HG02885 (cell line): ENCODE data around the gene PRDM7.

ENCODE experiments used
- ATAC-seq: cut with Tn5 transposase; IDR thresholded peaks from one replicate; pipeline ENCODE4 v1.9.1; 2021; ENCODE audit warnings: mild to moderate bottlenecking; ENCODE audit not compliant: unreplicated experiment, poor library complexity

PRDM7 gene

GRCh38 chr16:90041896-90042473, 35.1 kb downstream of the PRDM7 start:
- no peak for ATAC-seq

GRCh38 chr16:90040152-90041023, 36.7 kb downstream of the PRDM7 start:
- no peak for ATAC-seq

- ATAC-seq: no peak
Measured at GRCh38 chr16:90037276-90037675, 39.9 kb downstream of the PRDM7 start.

- no peak for ATAC-seq
Measured at GRCh38 chr16:90035902-90036301, 41.2 kb downstream of the PRDM7 start.

GRCh38 chr16:90034504-90034903, 42.6 kb downstream of the PRDM7 start:
- no peak for ATAC-seq

- ATAC-seq: no peak
Measured at GRCh38 chr16:90033387-90033786, 43.7 kb downstream of the PRDM7 start.

- no peak for ATAC-seq
Measured at GRCh38 chr16:90032674-90033331, 44.3 kb downstream of the PRDM7 start.

GRCh38 chr16:90031931-90032673, 45.0 kb downstream of the PRDM7 start:
- no peak for ATAC-seq

- no peak for ATAC-seq
Measured at GRCh38 chr16:90031186-90031930, 45.8 kb downstream of the PRDM7 start.

GRCh38 chr16:90028985-90029384, 48.1 kb downstream of the PRDM7 start:
- no peak for ATAC-seq

GRCh38 chr16:90027611-90028010, 49.5 kb downstream of the PRDM7 start:
- ATAC-seq: no peak

GRCh38 chr16:90026135-90026534, 51.0 kb downstream of the PRDM7 start:
- ATAC-seq: no peak

GRCh38 chr16:90023078-90023447, 54.1 kb downstream of the PRDM7 start:
- no peak for ATAC-seq

GRCh38 chr16:90022209-90023077, 54.7 kb downstream of the PRDM7 start:
- no peak for ATAC-seq

- ATAC-seq: no peak
Measured at GRCh38 chr16:90020838-90021382, 56.2 kb downstream of the PRDM7 start.

GRCh38 chr16:90020260-90020837, 56.8 kb downstream of the PRDM7 start:
- ATAC-seq: no peak

- no peak for ATAC-seq
Measured at GRCh38 chr16:90019543-90020259, 57.4 kb downstream of the PRDM7 start.
